Panc1 (cell line): ENCODE data around the gene SSH3. TPM values are rescaled to one million over a fixed set of nuclear protein-coding genes. Genes with fewer than 3 reads are reported as not detected.
A peak's percentile ranks its signal among the peaks of the same experiment; 100 is the strongest.

Source experiments
- ATAC-seq: fragments of 200-7000 bp; cut with Tn5 transposase; 2 replicates; pipeline ENCODE4 v1.9.1; 2020; ENCODE audit warnings: mild to moderate bottlenecking, moderate library complexity
- BruUV-seq: library from RNA; stranded (reverse); fragments of 400-500 nt; replicated peaks from 2 replicates; lab custom pipeline; 2021; lab: Mats Ljungman, UMichigan
- CTCF ChIA-PET: fragments of 300-600 bp; sonication (Branson Sonifier 250); formaldehyde crosslinking; loops from one replicate; lab custom pipeline; 2022; ENCODE audit warnings: antibody characterized with exemption; lab: Charles Lee
- POLR2A ChIA-PET: fragments of 300-600 bp; sonication (Branson Sonifier 250); formaldehyde crosslinking; loops from one replicate; lab custom pipeline; 2022; ENCODE audit warnings: antibody characterized with exemption; lab: Charles Lee
- DNase-seq: peaks from one replicate; pipeline ENCODE4 v3.0.0-alpha.2; 2010; ENCODE audit warnings: low read depth, low spot score
- H3K27ac ChIP-seq: 2 replicates; pipeline ENCODE4 v1.5.1; 2011; ENCODE audit warnings: mild to moderate bottlenecking, low read length, inconsistent platforms
- H3K27me3 ChIP-seq: fragments of 200-500 bp; sonication (Bioruptor generic); 2 replicates; pipeline ENCODE4 v1.6.0; 2014; ENCODE audit warnings: low read length, inconsistent platforms; ENCODE audit not compliant: control insufficient read depth, insufficient read depth
- H3K36me3 ChIP-seq: fragments of 200-500 bp; sonication (Bioruptor generic); 2 replicates; pipeline ENCODE4 v1.5.1; 2014; ENCODE audit warnings: inconsistent platforms, mild to moderate bottlenecking, low read length, moderate library complexity; ENCODE audit not compliant: control insufficient read depth, insufficient read depth
- H3K4me1 ChIP-seq: 2 replicates; pipeline ENCODE4 v1.5.1; 2011; ENCODE audit warnings: inconsistent platforms, mild to moderate bottlenecking, low read length, moderate library complexity; ENCODE audit not compliant: control insufficient read depth, insufficient read depth
- H3K4me3 ChIP-seq, 2 experiments: 2 replicates each; pipeline ENCODE4 v1.5.1; 2011 to 2012; ENCODE audit warnings: low read depth in 2 of 2, low read length in 2 of 2, mild to moderate bottlenecking in 2 of 2, inconsistent platforms in 1 of 2, moderate library complexity in 1 of 2
- H3K9me3 ChIP-seq: fragments of 200-500 bp; sonication (Bioruptor generic); 2 replicates; pipeline ENCODE4 v1.5.1; 2014; ENCODE audit warnings: low read depth, mild to moderate bottlenecking, inconsistent platforms, low read length, moderate library complexity; ENCODE audit not compliant: control insufficient read depth, insufficient read depth
- POLR2AphosphoS5 ChIP-seq: IDR thresholded peaks from 2 replicates; pipeline ENCODE4 v1.6.1; 2012; ENCODE audit warnings: mild to moderate bottlenecking, low read depth, low read length, moderate library complexity
- REST ChIP-seq, 2 experiments: IDR thresholded peaks; 2 replicates each; pipeline ENCODE4 v1.6.1; 2011 to 2012; ENCODE audit warnings: low read depth in 2 of 2, control low read depth in 1 of 2, low read length in 1 of 2, mild to moderate bottlenecking in 1 of 2, moderate library complexity in 1 of 2; ENCODE audit not compliant: insufficient read depth in 1 of 2
- SIN3A ChIP-seq: IDR thresholded peaks from 2 replicates; pipeline ENCODE4 v1.6.1; 2012; ENCODE audit warnings: low read depth, mild to moderate bottlenecking, low read length, moderate library complexity, borderline replicate concordance; ENCODE audit not compliant: insufficient read depth
- TCF7L2 ChIP-seq: IDR thresholded peaks from 2 replicates; pipeline ENCODE4 v1.6.1; 2011; ENCODE audit warnings: mild to moderate bottlenecking, low read depth, low read length, inconsistent platforms
- in situ Hi-C: cut with HindIII; loops from 2 replicates; pipeline ENCODE4 v1.10.0; 2016; ENCODE audit warnings: low sequenced_read_pairs, low pct_unique_long_range_greater_than_20kb
- intact Hi-C: fragments of 100-400 bp; cut with micrococcal nuclease; formaldehyde crosslinking; loops from one replicate; pipeline ENCODE4 v1.10.0; 2022; ENCODE audit not compliant: unreplicated experiment
- total RNA-seq: library from RNA; stranded (reverse); gene quantifications from one replicate; pipeline ENCODE4 v1.2.1, GENCODE V29; 2021; ENCODE audit not compliant: unreplicated experiment
- TF ChIP-seq, protein P1 (sequence below): fragments of 450-650 bp; IDR thresholded peaks from 2 replicates; pipeline ENCODE4 v1.5.1; 2017; ENCODE audit warnings: mild to moderate bottlenecking

SSH3 gene
- total RNA-seq, 1 experiment from 2014 or later = 79.8 TPM

DNA sequence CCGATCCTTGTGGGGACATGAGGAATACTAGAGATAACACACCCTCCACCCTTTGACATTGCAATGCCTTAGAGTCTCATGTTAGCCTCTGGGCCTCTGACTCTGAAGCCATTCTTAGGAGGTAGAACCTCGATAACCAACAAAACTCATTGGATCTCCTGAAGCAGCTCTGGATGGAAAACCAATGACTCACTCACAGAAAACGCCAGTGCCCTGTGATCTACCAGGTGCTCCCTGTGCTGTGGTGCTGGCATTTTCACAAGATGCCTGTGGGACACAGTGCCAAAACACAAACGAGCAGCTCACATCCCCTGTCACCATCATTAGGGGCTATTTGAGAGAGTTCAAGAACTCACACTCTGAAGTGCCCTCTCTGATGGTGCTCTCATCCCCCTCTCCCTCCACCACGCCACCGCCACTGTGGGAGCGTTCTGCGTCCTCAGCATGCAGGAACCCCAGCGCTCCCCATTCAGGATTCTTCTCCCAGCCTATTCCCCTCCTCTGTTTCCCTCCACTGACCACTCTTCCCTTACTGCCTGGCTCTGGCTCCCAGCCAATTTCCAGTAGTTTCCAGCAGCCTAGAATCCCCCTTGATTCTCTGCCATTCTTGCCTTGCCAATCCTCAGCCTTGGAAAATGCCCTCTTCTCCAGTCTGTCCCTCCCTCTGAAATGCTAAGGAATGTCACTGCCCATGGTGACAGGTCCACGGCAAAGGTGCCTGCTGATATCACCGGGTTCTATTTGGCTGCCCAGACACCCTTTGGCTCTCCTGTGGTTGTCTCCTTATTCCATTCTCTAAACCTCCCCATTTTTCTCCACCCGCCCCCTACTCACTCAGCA, 54.7 kb downstream of the SSH3 start:
- in situ Hi-C loops (no loop called here), intact Hi-C loops (loop anchor here (1.0 kb wide), 1 partner anchor 24 kb away; no protein-coding TSS in a partner anchor)
- DNase-seq (no peak), ATAC-seq (no peak)
- no peak overlapping the region for H3K4me3 ChIP-seq
- CTCF ChIA-PET = interaction anchor here (0.6 to 7.9 kb wide), 5 partner anchors 12 to 59 kb away, joined by 3 to 207 read pairs (median 4); no protein-coding TSS in a partner anchor
- no TSS peak for BruUV-seq
- no peaks in the 10 kb centered on the region for H3K9me3 ChIP-seq
- peak overlapping the region; percentile 94 for H3K27ac ChIP-seq
- H3K4me1 ChIP-seq = peaks cover 47% of the 10 kb centered on the region
- POLR2A ChIA-PET = no interaction called here
- no peaks in the 10 kb centered on the region for H3K27me3 ChIP-seq
- no peaks in the 10 kb centered on the region for H3K36me3 ChIP-seq
- TF ChIP-seq REST (IDR thresholded peaks at IDR 0.05; ENCODE audit: insufficient read depth in 1 of 2, low read depth in 2 of 2, low read length in 1 of 2) (no peak), SIN3A (no peak), POLR2AphosphoS5 (no peak), TCF7L2 (no peak)
- TF ChIP-seq, protein P1, sequence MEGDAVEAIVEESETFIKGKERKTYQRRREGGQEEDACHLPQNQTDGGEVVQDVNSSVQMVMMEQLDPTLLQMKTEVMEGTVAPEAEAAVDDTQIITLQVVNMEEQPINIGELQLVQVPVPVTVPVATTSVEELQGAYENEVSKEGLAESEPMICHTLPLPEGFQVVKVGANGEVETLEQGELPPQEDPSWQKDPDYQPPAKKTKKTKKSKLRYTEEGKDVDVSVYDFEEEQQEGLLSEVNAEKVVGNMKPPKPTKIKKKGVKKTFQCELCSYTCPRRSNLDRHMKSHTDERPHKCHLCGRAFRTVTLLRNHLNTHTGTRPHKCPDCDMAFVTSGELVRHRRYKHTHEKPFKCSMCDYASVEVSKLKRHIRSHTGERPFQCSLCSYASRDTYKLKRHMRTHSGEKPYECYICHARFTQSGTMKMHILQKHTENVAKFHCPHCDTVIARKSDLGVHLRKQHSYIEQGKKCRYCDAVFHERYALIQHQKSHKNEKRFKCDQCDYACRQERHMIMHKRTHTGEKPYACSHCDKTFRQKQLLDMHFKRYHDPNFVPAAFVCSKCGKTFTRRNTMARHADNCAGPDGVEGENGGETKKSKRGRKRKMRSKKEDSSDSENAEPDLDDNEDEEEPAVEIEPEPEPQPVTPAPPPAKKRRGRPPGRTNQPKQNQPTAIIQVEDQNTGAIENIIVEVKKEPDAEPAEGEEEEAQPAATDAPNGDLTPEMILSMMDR = no peak

Other genes with a start within 250 kb of the SSH3 start
- 33.5 TPM for gene RHOD, start 246.7 kb upstream of the SSH3 start, total RNA-seq
- gene KDM2A, start 184.3 kb upstream of the SSH3 start, total RNA-seq = 112 TPM
- gene GRK2, start 37.1 kb upstream of the SSH3 start, total RNA-seq = 103 TPM
- gene ANKRD13D, start 14.2 kb upstream of the SSH3 start, total RNA-seq = 76.5 TPM
- 78.7 TPM for gene POLD4, start 50.0 kb downstream of the SSH3 start, total RNA-seq
- gene CLCF1, start 70.1 kb downstream of the SSH3 start, total RNA-seq = 9.3 TPM
- 33.1 TPM for gene RAD9A, start 88.5 kb downstream of the SSH3 start, total RNA-seq
- 361 TPM for gene PPP1CA, start 98.3 kb downstream of the SSH3 start, total RNA-seq
- gene TBC1D10C, start 100.6 kb downstream of the SSH3 start, total RNA-seq = 0.33 TPM
- gene CARNS1, start 112.1 kb downstream of the SSH3 start, total RNA-seq = 1.0 TPM
- 68.5 TPM for gene RPS6KB2, start 125.0 kb downstream of the SSH3 start, total RNA-seq
- gene PTPRCAP, start 134.2 kb downstream of the SSH3 start, total RNA-seq = 0.82 TPM
- 158 TPM for gene CORO1B, start 139.9 kb downstream of the SSH3 start, total RNA-seq
- not detected for gene GPR152, start 149.2 kb downstream of the SSH3 start, total RNA-seq
- gene CABP4, start 151.8 kb downstream of the SSH3 start, total RNA-seq = not detected
- gene TMEM134, start 165.7 kb downstream of the SSH3 start, total RNA-seq = 65.0 TPM
- 87.8 TPM for gene AIP, start 179.5 kb downstream of the SSH3 start, total RNA-seq
- gene PITPNM1, start 201.8 kb downstream of the SSH3 start, total RNA-seq = 70.4 TPM
- gene CDK2AP2, start 204.6 kb downstream of the SSH3 start, total RNA-seq = 76.1 TPM
- not detected for gene CABP2, start 219.9 kb downstream of the SSH3 start, total RNA-seq